RWPE2 (cell line): Measurements from ENCODE around the gene CTCFL.

ENCODE experiments used
- ATAC-seq: fragments of 200-7000 bp; cut with Tn5 transposase; 3 replicates; pipeline ENCODE4 v1.9.1; 2021; ENCODE audit warnings: low read depth
- DNase-seq: peaks from one replicate; pipeline ENCODE4 v3.0.0-alpha.2; 2020; ENCODE audit warnings: low spot score
- H3K27ac ChIP-seq: fragments of 450-650 bp; 2 replicates; pipeline ENCODE4 v1.5.1; 2017; ENCODE audit warnings: mild to moderate bottlenecking; ENCODE audit not compliant: poor library complexity, severe bottlenecking
- H3K27me3 ChIP-seq: fragments of 250-450 bp; sonication (Bioruptor Pico); 2 replicates; pipeline ENCODE4 v1.5.1; 2021; ENCODE audit warnings: mild to moderate bottlenecking, moderate library complexity; ENCODE audit not compliant: insufficient read depth, poor library complexity, severe bottlenecking
- H3K36me3 ChIP-seq: fragments of 250-450 bp; sonication (Bioruptor Pico); 2 replicates; pipeline ENCODE4 v1.5.1; 2020; ENCODE audit warnings: low read depth, mild to moderate bottlenecking, moderate library complexity
- H3K4me1 ChIP-seq: fragments of 250-450 bp; sonication (Bioruptor Pico); 2 replicates; pipeline ENCODE4 v1.5.1; 2021; ENCODE audit warnings: mild to moderate bottlenecking, moderate library complexity; ENCODE audit not compliant: insufficient read depth, poor library complexity, severe bottlenecking
- H3K4me3 ChIP-seq: fragments of 250-450 bp; sonication (Bioruptor Pico); 2 replicates; pipeline ENCODE4 v1.5.1; 2021; ENCODE audit warnings: mild to moderate bottlenecking, moderate library complexity; ENCODE audit not compliant: severe bottlenecking
- H3K9me3 ChIP-seq: fragments of 250-450 bp; sonication (Bioruptor Pico); 2 replicates; pipeline ENCODE4 v1.5.1; 2021; ENCODE audit warnings: mild to moderate bottlenecking, moderate library complexity; ENCODE audit not compliant: severe bottlenecking
- TF ChIP-seq, protein P1 (sequence below): fragments of 450-650 bp; IDR thresholded peaks from one replicate; pipeline ENCODE4 v1.5.1; 2017; ENCODE audit warnings: mild to moderate bottlenecking, moderate library complexity; ENCODE audit not compliant: poor library complexity, severe bottlenecking

Gene CTCFL

DNA sequence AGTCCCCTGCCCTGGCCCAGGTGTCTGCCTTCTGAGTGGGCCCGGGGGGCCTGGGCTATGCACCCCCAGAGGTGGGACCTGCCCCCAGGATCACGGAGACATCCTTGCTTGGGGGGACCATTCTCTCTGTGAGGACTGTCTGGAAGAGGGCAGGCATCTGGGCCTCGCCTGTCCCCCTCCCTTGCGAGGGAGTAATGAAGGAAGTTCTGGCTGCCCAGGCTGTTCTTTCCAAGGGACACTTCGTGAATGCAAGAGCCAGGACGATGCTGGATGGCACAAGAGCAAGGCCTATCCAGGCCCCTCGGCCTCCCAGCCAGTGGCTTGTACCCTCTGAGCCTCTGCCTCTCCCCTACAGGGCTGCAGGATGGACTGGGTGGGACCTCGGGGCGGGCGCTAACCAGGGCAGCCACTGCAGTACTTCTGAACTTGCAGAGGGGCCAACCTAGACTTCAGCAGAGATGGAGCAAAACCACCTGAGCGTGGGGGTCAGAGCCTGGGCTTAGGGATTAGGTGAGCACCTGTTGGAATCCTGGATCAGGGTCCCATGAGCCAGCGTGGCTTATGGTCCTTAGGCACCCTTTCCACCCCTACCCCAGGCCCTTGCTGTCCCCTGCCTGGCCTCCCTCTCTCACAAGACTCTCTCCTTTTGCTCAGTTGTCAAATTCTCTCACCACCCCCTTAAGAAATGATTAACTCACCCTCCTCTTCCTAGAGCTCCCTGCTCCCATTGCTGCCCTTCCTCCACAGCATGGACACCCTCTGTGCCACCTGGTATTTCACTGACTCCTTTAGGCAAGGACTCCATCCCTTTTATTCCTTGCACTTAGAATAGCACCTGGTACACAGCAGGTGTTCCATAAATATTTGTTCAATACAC, 53.2 kb downstream of the CTCFL start:
- Histone ChIP-seq H3K4me3 (no peak overlapping the region), H3K27me3 (peaks cover 23% of the 10 kb centered on the region), H3K27ac (no peak overlapping the region), H3K36me3 (no peaks in the 10 kb centered on the region), H3K4me1 (no peaks in the 10 kb centered on the region), H3K9me3 (peaks cover 3% of the 10 kb centered on the region)
- ATAC-seq = no peak
- no peak for DNase-seq
- TF ChIP-seq, protein P1, sequence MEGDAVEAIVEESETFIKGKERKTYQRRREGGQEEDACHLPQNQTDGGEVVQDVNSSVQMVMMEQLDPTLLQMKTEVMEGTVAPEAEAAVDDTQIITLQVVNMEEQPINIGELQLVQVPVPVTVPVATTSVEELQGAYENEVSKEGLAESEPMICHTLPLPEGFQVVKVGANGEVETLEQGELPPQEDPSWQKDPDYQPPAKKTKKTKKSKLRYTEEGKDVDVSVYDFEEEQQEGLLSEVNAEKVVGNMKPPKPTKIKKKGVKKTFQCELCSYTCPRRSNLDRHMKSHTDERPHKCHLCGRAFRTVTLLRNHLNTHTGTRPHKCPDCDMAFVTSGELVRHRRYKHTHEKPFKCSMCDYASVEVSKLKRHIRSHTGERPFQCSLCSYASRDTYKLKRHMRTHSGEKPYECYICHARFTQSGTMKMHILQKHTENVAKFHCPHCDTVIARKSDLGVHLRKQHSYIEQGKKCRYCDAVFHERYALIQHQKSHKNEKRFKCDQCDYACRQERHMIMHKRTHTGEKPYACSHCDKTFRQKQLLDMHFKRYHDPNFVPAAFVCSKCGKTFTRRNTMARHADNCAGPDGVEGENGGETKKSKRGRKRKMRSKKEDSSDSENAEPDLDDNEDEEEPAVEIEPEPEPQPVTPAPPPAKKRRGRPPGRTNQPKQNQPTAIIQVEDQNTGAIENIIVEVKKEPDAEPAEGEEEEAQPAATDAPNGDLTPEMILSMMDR = no peak

DNA sequence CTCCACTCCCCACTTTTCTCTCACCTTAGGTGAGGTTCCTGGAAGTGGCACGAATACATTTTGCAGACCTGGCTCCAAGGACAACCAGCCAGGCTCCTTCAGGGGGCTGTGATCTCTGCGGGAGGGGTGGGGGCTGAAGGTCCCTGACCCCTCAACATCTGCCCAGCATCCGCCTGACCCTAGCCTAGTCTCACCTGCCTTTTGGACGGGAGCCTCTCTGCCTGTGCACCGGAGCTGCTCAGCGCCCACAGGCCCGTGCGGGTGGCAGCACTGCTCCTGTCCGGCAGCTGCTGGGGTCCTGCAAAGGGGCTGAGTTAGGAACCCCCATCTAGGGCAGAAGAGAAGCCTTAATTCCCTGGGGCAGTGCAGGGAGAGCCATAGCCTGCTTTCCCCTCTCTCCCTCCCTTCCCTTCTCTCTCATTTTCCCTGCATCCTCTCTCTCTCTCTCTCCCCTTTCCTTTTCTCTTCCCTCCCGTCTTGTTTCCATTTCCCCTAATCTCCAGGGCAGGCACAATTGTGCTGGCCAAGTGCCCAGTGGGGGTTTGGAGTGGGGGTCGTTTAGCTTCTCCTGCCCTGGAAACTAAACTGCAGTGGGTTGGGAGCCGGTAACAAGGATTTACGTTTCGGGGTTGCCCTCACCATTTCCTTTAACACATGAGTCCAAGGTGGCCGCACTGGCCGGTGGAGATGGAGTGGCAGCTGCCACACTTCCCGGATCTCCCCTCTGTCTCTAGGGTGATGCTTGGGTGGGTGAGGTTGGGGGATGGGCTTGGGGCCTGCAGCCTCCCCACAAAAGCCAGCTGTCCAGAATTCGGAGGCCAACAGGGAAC, 54.1 kb downstream of the CTCFL start:
- no peaks in the 10 kb centered on the region for H3K36me3 ChIP-seq
- H3K4me1 ChIP-seq = no peaks in the 10 kb centered on the region
- H3K27me3 ChIP-seq = peaks cover 31% of the 10 kb centered on the region
- peaks cover 3% of the 10 kb centered on the region for H3K9me3 ChIP-seq
- ATAC-seq = no peak
- H3K4me3 ChIP-seq = no peak overlapping the region
- TF ChIP-seq, protein P1 = no peak
- no peak overlapping the region for H3K27ac ChIP-seq
- DNase-seq = no peak

DNA sequence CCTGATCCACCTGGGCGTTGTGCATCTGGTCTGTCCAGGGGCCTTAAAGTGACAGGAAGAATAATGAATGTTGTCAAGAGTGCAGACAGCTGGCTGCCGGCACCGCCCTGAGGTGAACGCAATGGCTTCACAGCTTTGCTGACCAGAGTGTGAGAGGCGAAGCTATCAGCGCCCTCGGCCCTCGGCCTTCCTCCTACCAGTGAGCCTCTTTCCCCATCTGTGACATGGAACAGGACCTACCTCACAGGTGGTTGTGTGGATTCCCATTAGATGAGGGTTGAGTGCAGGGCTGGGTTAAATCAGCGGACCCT, 54.8 kb downstream of the CTCFL start:
- Histone ChIP-seq H3K4me3 (no peak overlapping the region), H3K27ac (no peak overlapping the region), H3K36me3 (no peaks in the 10 kb centered on the region), H3K4me1 (no peaks in the 10 kb centered on the region), H3K27me3 (peaks cover 32% of the 10 kb centered on the region), H3K9me3 (no peaks in the 10 kb centered on the region)
- DNase-seq = no peak
- ATAC-seq = no peak
- TF ChIP-seq, protein P1 = no peak

DNA sequence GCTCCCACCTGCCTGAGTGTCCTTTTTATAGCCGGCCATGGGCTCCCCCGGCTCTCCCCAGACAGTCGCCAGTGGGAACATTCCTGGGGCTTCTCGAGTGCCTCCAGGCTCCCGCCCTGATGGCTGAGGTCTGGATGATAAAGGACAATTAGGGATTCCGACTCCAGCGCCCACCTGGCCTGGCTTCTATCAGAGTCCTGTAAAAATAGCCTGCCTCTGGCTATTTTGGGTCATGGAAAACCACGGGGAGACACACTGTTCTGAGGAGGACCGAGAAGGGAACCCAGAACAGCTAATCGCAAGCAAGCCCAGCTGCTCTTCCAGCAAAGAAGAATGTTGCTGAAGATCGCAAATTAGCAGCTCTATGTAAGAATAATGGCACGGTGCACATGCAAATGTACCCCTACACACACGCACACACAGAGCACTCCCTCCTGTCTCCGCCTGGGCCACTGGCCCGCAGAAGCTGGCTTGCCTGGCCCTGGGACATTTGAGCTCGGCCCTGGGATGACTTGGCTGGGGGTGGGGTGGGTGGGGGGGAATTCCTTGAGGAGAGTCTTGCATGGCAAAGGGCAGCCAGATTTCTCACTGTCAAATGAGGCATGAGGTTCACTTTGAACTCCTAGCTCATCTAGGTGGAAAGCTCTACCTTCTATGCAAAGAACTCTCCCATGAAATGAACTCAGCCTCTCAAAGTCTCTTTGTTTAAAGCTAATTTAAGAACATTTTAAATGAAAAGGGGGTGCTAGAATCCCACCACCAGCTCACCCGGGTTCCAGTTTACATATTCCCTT, 55.3 kb downstream of the CTCFL start:
- TF ChIP-seq, protein P1 = no peak
- H3K27me3 ChIP-seq = peaks cover 32% of the 10 kb centered on the region
- no peak for ATAC-seq
- H3K9me3 ChIP-seq = no peaks in the 10 kb centered on the region
- H3K27ac ChIP-seq = no peak overlapping the region
- DNase-seq = no peak
- no peaks in the 10 kb centered on the region for H3K36me3 ChIP-seq
- H3K4me3 ChIP-seq = no peak overlapping the region
- no peaks in the 10 kb centered on the region for H3K4me1 ChIP-seq
